ENCODE results near the gene PIAS2.
A peak's percentile ranks its signal among the peaks of the same experiment; 100 is the strongest.
"Not testable (repeated sequence)": the region's sequence is repeated elsewhere in the genome, so short reads cannot be mapped to it uniquely, and the experiment has no call there.

Gene PIAS2, protein sequence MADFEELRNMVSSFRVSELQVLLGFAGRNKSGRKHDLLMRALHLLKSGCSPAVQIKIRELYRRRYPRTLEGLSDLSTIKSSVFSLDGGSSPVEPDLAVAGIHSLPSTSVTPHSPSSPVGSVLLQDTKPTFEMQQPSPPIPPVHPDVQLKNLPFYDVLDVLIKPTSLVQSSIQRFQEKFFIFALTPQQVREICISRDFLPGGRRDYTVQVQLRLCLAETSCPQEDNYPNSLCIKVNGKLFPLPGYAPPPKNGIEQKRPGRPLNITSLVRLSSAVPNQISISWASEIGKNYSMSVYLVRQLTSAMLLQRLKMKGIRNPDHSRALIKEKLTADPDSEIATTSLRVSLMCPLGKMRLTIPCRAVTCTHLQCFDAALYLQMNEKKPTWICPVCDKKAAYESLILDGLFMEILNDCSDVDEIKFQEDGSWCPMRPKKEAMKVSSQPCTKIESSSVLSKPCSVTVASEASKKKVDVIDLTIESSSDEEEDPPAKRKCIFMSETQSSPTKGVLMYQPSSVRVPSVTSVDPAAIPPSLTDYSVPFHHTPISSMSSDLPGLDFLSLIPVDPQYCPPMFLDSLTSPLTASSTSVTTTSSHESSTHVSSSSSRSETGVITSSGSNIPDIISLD
- total RNA-seq: 28.9 to 58.5 (median 42.1) reads per million in 4 experiments

DNA sequence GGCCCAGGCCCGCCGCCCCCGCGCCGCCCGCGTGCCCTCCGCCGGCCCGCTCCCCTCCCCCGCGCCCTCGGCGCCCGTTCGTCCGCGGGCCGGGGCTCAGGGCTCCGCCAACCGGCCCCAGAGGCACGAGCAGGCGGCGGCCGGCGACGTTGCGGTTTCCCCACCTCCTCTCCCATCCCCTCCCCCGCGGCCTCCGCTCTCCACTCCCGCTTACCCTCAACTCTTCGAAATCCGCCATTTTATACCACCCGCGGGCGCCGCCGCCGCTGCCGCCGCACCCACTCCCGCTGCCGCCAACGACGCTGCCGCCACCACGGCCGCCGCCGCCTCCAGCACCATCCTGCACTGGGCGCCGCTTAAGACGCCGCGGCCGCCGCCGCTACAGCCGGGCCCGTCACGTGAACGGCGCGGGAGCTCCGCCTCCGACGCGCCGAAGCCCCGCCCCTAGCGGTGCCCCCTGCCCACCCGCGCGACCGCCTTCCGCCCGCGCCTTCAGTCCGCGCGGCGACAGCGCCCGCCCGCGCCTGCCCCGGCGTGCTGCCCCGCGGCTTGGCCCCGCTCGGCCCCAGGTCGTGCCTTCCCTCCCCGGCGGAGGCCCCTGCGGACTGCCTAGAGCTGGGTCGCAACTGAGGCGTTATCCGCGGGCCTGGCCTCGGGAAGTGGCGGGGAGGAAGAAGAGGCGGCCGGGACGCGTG lies at the start of gene PIAS2, which contains the start of gene KATNAL2:
Gene PIAS2, minus strand, starts transcription at position 400 of the 695 bp plus-strand sequence. Its CDS starts 162 bp downstream, at position 238.
Gene KATNAL2, plus strand, starts transcription at position 495 of the 695 bp plus-strand sequence. CDS start 29,271 bp downstream, outside the sequence.
- peak; percentile 52 for DNase-seq

DNA sequence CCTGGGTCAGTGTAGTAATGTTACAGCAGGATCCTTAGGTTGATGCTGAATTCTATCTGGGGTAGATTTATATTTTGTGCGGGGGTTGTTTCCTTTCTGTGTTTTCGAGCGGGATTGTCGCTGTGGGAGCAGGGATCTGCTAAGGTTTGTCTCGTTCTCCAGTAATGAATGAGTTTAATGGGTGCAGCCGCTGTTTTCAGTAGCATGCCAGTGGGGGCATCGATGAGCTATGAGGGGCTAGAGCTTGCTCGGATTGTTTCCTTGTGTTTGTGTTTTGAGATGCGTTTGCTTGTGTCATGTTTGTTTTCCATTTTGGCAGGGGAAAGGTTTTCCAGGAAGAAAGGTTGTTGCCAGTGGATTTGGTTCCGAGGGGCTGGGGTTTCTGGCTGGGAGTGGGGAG lies 49.0 kb upstream of the PIAS2 start:
- not testable (repeated sequence) for DNase-seq

DNA sequence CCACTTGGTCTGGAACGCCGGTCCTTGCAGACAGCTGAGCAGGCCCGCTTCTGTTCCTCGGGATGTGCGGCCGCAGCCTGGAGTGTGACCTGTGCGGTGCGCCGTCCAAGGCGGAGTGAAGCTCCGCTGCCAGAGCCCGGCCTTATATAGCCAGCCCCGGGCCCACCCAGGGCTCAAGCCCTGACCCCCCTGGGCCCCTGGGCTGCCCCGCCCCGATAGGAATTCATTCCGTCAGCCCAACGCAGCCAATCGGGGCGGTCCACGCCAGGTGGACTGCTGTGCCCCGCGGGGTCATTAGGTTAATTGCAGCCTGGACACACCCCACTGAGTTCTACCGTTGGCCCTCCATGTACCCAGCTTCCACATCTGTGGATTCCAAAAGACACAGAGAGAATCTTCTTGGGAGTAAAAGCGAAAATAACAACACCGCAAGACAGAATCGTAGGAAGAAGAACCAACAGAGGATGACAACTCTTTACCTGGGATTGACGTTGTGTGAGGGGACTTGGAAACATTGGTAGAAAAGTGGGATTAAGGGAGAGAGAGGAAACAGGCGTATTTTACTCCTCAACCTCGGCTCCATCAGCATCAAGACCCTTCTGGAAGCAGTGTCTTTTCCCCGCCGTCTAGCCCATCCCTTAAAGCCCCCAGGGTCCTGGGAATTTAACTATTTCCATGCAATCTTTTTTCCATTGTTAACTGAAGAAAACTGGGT lies 47.4 kb upstream of the PIAS2 start:
- not testable (repeated sequence) for DNase-seq

DNA sequence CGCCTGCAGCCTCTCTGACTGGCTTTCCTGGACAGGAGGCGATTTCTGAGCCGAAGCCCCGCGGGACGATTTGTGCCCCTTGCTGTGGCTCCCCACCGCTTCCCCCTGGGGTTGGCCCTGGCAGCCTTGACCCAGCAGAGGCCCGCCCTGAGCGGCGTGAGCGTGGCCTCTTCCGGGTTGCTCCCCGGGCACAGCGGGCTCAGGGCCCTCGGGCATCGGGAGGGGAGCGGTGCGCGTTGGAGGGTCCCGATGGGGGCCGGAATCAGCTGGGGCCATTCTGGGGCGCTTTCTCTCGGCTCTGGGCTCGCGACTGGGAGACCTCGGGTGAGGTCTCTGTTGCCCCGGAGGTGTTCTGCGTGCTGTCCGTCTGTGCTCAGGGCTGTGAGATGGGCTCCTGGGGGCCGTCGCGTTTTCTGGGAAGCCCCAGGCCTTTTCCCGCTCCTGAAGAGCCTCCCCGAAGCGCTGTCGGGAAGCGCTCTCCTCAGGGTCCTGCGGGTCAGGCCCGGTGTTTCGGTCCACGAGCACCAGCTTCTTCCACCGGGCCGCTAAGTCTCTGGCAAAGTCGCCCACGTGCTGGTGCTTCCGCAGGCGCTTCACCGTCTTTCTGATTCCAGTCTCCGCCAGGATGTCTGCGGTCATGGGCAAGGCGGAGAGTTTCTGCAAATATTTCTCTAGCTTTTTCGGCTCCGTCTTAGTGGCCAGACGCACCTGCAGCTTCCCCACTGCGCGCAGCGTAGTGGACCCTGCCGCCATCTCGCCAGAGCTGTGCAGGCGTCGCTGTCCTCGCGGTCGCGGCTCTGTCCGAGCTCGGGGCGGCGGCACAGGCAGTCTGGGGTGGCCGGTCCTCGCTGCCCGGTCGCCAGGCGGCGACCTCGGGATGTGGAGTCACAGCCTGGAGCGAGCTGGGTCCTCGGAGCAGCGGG lies 46.6 kb upstream of the PIAS2 start:
- not testable (repeated sequence) for DNase-seq

DNA sequence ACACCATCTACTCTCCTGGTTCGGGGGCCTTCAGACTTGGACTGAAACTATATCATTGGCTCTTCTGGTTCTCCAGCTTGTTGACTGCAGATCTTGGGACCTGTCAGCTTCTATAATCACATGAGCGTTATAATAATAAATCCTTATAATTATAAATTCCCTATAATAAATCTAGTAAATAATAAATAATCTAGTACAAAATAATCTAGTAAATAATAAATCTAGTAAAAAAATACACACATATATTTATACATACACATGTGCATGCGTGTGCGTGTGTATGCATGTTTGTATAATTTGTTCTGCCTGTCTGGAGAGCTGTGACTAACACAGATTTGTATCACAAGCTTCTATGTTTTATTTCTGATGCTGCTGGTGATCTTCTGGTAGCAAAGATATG lies 40.9 kb upstream of the PIAS2 start:
- DNase-seq: no peak

DNA sequence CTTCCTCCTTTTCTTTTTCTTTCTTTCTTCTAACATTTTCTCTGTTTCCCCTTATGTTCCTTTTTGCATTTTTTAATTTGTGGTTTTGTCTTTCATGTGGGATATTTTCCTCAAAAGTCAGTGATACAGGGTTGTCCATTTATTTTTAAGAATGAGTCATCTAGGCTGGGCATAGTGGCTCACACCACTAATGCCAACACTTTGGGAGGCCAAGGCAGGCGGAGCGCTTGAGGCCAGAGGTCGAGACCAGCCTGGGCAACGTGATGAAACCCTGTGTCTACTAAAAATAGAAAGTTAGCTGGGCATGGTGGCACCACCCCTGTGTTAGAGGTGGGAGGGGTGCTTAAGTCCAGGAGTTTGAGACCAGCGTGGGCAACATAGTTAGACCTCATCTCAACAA lies 35.9 kb upstream of the PIAS2 start:
- no peak for DNase-seq

DNA sequence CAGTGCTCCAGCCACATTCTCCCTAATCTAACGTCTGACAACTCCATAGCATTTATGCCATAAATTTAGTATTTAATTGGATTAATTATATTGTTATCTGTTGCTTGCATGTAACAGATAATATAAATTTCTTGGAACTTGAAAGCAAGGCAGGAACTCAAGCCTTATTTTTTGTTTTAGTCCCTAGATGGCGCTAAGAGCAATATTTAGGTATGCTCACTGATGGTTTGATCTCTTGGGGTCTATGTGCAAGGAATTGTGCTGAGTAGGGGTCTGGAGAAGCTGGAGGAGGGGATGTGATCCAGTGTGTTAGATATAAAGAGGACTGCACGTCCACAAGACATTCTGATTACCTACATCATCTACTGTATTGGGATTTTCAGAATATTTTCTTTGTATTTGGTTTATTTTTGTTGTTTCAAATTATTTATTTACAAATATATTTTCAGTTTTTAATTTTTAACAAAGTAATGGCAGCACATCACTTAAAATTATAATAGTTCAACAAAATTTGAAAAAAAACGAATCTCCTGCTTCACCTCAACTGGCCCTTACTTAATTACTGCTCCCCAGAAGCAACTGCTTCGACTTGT lies 32.9 kb upstream of the PIAS2 start:
- no peak for DNase-seq

DNA sequence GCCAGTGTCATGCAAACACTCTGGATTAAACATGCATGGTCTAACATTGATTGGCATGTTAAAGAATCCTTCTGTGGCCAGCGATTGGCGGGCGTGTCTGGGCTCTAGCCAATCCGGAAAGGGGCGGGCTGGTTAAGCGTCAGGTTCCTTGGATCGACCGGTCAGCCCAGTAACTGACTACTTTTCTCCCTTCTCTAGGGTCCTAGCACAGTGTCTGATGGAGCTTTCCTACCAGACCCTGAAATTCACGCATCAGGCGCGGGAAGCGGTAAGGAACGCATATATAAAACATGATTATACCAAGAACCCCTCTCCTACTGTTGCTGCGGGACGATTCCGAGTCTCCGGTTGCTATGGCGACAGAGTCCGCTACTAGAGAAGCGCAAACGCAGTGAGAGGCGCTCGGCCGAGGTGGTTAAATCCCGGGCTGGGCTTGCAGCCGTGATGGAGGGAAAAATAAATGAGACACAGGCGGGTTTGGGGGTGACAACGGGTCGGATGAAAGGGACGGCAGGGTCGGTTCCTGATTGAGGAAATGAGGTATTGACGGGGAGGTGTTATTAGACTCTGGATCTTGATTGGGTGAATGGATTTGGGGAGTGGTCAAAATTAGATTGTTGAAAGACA lies 29.5 kb upstream of the PIAS2 start:
- peak; percentile 7 for DNase-seq

DNA sequence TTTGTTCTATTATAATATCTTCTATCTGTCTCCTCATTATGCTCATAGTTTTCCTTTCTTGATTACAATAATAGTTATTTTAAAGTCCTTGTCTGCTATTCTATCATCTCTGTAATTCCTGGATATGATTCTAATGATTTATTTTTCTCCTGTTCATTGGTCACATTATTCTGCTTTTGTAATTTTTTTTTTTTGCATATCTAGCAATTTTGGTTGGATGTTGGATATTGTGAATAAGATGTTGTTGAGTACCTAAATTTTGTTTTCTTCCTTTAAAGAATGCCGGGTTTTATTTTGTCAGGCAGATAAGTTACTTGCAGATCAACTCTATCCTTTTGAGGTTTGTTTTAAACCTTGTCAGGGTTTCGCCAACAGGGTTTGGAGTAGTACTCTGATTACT lies 25.3 kb upstream of the PIAS2 start:
- no peak for DNase-seq

DNA sequence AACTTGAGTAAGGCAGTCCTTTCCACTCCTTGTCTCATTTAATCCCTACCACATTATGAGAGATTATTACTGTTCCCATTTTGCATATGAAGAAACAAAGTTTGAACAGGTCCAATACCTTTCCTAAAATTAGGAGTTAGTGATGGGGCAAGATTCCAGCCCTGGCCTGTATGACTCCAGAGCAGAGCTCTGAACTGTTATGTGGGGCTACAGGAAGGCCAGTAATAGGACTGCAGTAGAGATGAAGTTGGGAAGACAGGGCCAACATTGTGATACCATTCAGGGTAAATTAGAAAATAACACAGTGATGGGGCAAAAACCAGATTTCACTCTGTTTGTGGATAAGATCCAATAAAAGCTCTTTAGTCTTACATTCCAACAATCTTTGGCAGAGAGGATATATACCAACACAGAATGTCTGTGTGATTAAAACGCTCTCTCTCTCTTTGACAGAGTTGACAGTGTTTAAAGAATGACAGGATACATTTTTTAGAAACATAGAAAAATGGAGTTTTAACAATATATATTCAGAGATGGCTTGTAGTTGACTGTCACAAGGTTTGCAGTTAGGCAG lies 22.8 kb upstream of the PIAS2 start:
- DNase-seq: no peak

DNA sequence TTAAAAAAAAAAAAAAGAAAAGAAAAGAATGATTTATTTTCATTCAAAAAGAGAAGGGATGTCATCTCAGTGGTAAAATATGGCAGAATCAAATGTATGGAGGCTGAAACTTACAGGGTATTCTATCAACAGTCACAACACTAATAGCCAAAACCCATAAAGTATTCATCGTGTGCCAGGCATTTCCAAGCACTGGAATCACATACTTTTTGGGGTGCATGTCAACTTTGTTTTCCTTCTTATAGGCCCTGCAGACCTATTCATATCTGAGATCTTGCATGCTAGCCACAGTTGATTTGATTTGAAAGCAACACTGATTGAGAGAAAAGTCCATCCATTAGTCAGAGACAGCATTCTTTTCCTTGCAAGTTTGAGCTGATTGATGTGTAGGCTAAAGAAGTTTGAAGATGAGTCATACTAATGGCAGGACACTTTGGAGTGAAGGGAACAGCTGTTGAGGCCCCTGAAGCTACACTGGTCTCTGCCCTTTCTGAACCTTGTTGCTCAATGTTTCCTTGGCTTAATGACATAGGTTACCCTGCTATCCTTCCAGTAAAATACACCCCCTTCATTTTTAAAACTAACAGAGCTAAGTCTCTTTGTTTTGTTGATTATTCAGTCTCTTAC lies 22.1 kb upstream of the PIAS2 start:
- DNase-seq: no peak

DNA sequence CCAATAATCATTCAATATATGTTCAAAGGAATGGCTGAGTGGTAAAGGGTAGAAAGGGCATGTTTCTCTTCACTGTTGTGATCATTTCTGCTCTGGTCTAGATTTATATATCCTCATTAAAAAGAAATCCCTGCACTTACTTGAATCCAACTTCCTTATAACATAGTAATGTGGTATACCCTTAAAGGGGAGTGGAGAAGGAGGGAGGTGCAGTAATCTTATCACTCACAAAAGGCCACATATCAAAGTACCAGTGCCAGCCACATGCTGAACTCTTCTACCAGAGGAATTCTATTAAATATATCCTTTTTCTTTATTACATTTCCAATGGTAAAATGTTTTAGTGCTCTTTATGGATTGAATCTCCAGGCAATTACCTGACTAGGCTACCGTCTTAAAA lies 3.3 kb upstream of the PIAS2 start:
- no peak for DNase-seq

DNA sequence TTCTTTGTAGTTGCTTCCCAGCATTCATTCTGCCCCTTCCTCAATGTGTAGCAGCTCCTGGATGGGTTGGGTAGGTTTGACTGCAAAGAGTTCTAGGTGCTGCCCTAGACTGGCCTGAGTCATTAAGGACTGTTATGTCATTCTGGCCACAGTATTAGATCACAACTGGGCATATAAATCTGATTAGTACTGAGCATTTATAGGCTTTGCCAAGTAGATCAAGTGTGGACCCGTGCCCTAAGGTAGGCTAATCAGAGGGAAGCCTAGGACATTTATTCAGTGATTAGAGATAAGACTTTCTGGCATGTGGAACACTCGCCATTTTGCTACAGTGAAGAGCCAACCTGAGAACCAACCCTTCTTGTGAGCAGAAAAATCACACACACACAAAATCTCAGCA lies 2.8 kb upstream of the PIAS2 start:
- DNase-seq: no peak

DNA sequence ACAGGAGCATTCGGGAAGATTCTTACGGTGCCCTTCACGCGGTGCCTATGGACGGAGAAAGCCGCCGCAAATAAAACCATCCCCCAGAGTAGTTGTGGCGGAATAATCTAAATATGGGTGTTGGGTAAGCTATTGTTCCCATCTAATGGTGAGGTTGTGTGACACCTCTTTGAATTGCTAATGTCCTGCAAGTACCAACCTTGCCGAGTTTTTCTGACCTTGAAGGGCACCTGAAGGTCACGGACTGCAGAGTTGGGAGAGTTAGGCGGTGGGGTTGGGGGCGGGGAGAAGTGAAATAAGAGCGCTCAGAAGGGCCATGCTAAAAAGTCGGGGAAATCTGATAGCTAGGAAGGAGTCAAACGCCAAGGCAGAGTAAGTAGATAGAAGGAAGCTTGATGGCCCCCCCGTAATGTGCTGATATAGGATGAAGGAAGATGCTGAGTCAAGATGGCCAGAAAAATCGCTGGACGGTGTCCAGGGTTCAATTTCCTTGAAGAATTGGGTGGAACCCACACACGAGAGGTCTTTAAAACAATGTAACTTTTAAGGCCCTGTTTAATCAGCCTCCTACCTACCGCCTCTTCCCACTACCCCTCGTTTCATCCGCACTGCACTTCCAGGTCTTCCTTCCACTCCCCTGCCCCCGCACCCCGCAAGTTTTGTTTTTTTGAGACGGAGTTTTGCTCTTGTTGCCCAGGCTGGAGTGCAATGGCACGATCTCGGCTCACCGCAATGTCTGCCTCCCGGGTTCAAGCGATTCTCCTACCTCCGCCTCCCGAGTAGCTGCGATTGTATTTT lies 695 bp upstream of the PIAS2 start:
- DNase-seq: no peak

DNA sequence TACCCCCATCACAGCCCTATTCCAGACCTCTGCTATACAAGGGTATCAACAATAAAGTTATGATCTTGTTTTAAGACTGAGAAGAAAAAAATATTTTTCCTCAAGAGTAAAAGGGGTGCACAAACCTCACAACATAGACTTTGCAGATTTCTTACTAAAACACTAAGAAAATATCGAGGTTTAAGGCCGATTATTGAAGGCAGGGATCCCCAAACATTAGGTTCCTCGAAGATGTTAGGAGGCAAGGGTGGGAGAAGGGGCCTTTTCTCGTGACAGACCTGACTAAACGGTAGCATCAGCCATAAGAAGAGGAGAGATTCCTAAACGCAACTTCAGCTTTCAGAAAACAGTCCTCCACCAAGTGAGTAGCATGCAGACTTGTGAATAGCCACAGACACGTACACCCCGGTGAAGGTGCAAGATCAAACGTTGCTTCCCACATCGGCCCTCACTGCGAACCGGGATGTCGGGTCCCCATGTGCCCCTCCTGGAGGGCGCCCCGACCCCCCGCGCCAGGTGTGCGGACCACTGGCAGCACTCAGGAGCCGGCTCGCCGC lies 678 bp downstream of the PIAS2 start:
- peak; percentile 35 for DNase-seq

DNA sequence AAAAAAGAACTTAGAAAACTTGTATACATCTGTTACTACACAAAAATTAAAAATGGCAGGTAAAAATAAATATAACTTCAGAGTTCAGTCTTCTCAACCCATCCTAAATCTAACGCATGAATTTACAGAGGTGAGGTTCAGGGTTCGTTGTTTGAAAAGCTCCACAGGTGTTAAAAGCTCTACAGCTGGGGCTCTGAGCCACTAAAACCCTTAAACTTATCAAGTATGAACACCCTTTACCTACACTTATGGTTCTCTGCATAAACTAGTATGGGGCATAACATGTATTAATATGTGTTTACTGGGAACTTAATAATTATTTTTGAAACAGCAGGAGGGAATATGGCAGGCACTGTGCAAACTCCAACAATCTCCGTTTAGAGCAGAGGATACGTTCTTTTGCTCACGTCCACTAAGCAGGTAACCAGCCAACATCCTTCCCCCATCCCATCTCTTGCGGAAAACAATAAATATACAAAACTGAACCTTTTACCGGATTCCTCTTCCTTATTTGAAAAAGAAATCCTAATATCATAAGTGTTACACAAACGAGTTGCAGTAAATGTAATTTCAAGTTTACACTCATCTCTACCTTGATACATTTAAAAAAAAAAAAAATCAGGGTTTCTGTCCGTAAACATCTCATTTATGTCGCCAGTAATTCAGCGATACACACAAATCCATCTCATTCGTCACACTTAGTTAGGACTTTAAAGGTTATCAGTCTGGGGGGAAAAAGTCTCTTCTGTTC lies 1.3 kb downstream of the PIAS2 start:
- no peak for DNase-seq

DNA sequence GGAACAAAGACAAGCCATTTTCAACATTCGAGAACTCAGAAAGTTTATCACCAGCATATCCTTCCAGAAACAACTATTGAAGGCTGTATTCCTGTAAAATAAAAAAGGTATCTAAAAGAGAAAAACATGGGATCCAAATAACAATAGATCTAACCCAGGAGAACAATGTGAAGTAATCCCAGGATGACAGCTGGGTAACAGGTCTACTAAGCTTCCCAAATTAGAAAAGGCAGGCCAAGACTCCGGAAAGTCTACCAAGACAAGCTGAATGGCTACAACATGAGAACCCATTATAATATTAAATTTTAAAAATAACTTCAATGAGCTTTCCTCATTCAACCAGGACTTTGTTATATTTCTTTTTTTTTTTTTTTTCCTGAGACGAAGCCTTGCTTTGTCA lies 6.5 kb downstream of the PIAS2 start:
- DNase-seq: no peak

DNA sequence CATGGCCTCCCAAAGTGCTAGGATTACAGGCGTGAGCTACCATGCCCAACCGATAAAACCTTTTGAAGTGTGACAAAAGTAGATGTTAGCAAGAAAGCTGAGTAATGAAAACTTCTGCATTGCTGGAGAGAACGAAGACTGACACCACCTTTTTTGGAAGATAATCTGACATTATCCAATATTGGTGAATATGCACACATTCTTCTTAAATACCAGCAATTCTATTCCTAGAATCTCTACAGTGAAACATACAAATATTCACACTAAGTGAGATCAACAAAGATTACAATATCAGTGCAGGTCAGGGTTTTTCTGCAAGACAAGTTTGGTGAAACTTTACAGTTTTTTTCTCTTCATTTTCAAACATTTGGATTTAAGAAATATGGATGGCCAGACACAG lies 7.8 kb downstream of the PIAS2 start:
- no peak for DNase-seq
